ENCODE measurements around the gene SYTL2.

DNA sequence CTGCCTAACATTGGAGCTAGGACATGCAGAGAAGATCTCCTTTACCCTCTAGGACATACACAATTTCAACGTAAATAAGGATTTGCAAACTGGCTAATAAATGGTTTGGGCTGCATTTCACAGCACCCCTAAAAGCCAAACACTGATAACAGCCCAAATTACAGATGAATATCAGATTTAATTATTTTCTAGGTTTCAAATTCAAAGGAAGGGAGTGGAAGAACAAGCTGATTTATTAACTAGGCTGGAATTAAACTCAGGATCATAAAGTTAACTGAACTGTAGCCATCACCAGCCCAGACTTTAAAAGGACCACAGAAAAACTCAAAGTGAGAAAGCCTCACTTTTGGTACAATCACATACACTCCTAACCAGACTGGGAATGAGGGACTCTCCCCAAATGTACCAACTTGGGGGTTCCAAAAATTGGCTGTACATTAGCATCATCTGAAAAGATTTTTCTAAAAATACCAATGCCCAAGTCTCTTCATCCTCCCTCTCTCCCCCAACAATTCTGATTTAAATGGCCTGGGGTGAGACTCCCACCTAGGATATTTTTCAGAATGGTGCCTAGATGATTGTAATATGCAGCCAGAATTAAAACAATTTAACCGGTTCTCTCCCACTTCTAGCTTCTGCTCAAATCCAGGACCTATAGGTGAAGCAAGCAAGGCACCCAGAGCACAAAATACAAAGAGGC, 43.5 kb downstream of the SYTL2 start:
- TF ChIP-seq, protein P1, sequence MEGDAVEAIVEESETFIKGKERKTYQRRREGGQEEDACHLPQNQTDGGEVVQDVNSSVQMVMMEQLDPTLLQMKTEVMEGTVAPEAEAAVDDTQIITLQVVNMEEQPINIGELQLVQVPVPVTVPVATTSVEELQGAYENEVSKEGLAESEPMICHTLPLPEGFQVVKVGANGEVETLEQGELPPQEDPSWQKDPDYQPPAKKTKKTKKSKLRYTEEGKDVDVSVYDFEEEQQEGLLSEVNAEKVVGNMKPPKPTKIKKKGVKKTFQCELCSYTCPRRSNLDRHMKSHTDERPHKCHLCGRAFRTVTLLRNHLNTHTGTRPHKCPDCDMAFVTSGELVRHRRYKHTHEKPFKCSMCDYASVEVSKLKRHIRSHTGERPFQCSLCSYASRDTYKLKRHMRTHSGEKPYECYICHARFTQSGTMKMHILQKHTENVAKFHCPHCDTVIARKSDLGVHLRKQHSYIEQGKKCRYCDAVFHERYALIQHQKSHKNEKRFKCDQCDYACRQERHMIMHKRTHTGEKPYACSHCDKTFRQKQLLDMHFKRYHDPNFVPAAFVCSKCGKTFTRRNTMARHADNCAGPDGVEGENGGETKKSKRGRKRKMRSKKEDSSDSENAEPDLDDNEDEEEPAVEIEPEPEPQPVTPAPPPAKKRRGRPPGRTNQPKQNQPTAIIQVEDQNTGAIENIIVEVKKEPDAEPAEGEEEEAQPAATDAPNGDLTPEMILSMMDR (IDR thresholded peaks at IDR 0.05; ENCODE audit: low read depth, low read length) = no peak
- TF ChIP-seq EZH2phosphoT487 (IDR thresholded peaks at IDR 0.05; ENCODE audit: low read depth) = no peak

Measured in OCI-LY3 (cell line).